Erythroblast (primary cell): Measurements from ENCODE around the gene CDH13.

Source experiments
- DNase-seq, 2 experiments: peaks; one replicate each; lab custom pipeline; 2025; lab: John Stamatoyannopoulos, UW
- GATA1 ChIP-seq: IDR thresholded peaks from 2 replicates; pipeline ENCODE4 v1.6.1; 2011; ENCODE audit warnings: low read depth, mild to moderate bottlenecking, control low read depth, low read length, moderate library complexity
- POLR2A ChIP-seq: IDR thresholded peaks from 2 replicates; pipeline ENCODE4 v1.6.1; 2011; ENCODE audit warnings: mild to moderate bottlenecking, low read length

CDH13 gene

GRCh38 chr16:82937926-82938520, 311.3 kb downstream of the CDH13 start:
- no peak for TF ChIP-seq GATA1
- no peak for TF ChIP-seq POLR2A
- no peak for DNase-seq

GRCh38 chr16:82943371-82943770, 316.6 kb downstream of the CDH13 start:
- DNase-seq, result no peak
- TF ChIP-seq GATA1, result no peak
- no peak for TF ChIP-seq POLR2A

- DNase-seq, result no peak
- no peak for TF ChIP-seq GATA1
- TF ChIP-seq POLR2A, result no peak
Measured at GRCh38 chr16:82945420-82946101, 318.8 kb downstream of the CDH13 start.

- DNase-seq, result no peak
- TF ChIP-seq POLR2A (no peak), GATA1 (no peak)
Measured at GRCh38 chr16:82947698-82948097, 320.9 kb downstream of the CDH13 start.

DNA sequence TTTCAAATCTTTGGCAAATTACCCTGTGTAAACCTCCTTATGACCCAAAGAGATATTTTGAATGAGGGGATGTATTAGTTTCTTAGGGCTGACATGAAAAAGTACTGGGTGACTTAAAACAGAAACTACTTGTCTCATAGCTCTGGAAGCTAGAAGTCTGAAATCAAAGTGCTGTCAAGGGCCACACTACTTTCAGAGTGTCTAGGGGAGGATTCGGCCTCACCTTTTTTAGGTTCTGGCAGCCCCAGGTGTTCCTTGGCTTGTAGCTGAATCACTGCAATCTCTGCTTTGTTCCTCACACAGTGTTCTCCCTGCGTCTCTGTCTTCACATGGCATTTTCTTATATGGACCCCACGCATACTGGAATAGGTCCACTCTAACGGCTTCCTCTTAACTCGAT, 322.2 kb downstream of the CDH13 start:
- no peak for TF ChIP-seq GATA1
- no peak for TF ChIP-seq POLR2A
- DNase-seq, result no peak

- TF ChIP-seq POLR2A (no peak), GATA1 (no peak)
- no peak for DNase-seq
Measured at GRCh38 chr16:82953517-82953916, 326.7 kb downstream of the CDH13 start.

DNA sequence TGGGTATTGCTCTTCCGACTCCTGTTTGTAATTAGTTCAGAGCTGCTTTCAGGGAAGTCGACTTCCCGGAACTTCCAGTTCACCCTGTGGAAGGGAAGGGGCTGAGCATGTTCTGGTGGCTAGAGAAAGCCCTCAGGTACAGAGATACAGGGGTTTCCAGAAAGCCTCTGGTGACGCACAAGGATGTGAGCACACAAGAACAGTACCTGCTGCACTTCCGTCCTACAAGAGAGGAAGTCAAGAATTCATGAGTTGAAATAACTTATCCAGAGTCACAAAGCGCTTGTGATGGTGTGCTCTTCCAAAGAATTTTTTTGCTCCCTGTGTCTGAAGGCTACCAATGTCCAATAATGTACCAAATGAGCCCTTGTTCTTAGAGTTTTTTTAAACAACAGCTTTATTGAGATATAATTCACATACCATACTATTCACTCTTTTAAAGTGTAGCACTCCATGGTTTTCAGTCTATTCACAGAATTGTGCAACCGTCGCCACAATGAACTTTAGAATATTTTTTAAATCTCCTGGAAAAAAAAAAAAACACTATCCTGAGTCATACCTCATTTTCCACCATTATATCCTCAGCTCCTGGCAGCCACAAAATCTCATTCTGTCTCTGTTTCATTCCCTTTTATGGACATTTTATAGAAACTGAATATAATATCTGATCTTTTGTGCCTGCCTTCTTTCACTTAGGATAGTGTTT, 327.6 kb downstream of the CDH13 start:
- no peak for TF ChIP-seq GATA1
- TF ChIP-seq POLR2A, result no peak
- no peak for DNase-seq

- DNase-seq, result no peak
- no peak for TF ChIP-seq POLR2A
- no peak for TF ChIP-seq GATA1
Measured at GRCh38 chr16:82955741-82956348, 329.1 kb downstream of the CDH13 start.

- no peak for DNase-seq
- TF ChIP-seq GATA1 (no peak), POLR2A (no peak)
Measured at GRCh38 chr16:82957212-82957611, 330.4 kb downstream of the CDH13 start.

DNA sequence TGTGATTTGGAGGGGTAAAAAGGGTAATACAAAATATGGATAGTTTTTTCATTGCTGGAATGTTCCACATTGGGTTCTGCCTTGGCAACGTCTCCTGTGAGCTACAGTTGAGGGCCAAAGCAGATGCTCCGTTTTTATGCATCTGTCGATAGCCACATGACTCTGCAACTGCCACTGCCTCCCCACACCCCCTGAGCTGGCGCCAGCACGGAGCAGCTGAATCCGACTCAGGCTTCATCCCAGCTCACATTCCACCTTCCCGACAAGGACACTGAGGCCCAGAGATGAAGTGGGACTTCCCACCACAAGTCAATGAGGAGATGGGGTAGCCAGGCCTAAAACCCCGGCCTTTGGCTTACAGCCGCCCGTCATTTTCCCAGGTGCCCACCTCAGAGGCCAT, 334.1 kb downstream of the CDH13 start:
- TF ChIP-seq GATA1, result no peak
- TF ChIP-seq POLR2A, result no peak
- DNase-seq, result no peak

- DNase-seq, result no peak
- TF ChIP-seq POLR2A, result no peak
Measured at GRCh38 chr16:82963653-82964052, 336.9 kb downstream of the CDH13 start.

DNA sequence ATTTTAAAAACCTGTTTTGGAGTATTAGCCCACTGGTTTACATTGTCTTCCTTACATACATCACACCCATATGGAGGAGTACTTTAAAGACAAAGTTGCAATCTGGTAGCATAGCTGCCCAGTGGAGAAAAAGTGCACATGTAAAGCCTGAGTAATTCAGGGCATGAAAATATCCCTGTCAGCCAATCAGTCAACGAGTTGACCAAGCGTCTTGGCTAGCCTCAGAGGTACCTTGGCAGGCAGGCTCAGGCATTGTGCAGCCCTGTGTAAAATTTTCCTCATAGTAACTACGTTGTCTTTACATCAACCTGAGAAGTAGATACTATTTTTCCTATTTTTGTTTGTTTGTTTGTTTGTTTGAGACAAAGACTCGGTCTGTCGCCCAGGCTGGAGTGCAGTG, 339.0 kb downstream of the CDH13 start:
- DNase-seq, result no peak
- TF ChIP-seq POLR2A, result no peak
- TF ChIP-seq GATA1, result no peak

DNA sequence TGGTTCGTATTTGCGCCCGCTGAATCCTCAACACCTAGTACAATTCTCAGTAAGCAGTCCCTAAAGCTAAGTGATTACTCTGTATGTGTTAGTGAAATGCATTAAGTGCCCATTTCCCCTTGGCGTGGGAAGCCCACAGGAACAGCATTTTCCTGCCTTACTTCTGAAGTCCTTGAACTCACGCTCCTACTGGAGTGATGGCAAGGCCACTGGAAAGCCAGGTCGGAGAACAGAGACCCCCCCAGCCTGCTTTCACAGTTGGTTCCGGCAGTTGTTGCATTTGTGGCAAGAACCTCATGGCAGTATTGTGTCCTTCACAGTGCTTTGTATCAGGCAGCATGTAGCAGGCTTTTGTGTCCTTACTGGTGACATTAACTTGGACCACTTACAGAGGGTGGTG, 340.7 kb downstream of the CDH13 start:
- DNase-seq, result no peak
- TF ChIP-seq POLR2A, result no peak
- TF ChIP-seq GATA1, result no peak

GRCh38 chr16:82971126-82971525, 344.4 kb downstream of the CDH13 start:
- DNase-seq, result no peak
- TF ChIP-seq POLR2A, result no peak
- TF ChIP-seq GATA1, result no peak
